ENCODE results near the gene SCAPER. TPM values are rescaled to one million over a fixed set of nuclear protein-coding genes. Genes with fewer than 3 reads are reported as not detected.

Gene SCAPER
- total and polyA plus RNA-seq, 8 donors: 4.9 to 136 (median 18.2) TPM

- Histone ChIP-seq H3K9me3 (peaks cover 0 to 8% (median 0%) of the 10 kb centered on the region in 4 donors), H3K4me1 (peaks cover 66 to 87% (median 75%) of the 10 kb centered on the region in 4 donors), H3K27me3 (peaks cover 27 to 100% (median 94%) of the 10 kb centered on the region in 3 donors), H3K36me3 (no peaks in the 10 kb centered on the region), H3K27ac (peak overlapping the region in 3 of 5 donors; percentile 18 to 74 (median 40)), H3K4me3 (peak overlapping the region in 3 of 4 donors; percentile 24 to 63 (median 30))
- intact Hi-C loops (cut with DNase I; ENCODE audit: low total_unique reads): no loop called here
- TF ChIP-seq CTCF (IDR thresholded peaks at IDR 0.05) (no peak), POLR2A (IDR thresholded peaks at IDR 0.05) (no peak), POLR2AphosphoS5 (IDR thresholded peaks at IDR 0.05) (no peak), EP300 (IDR thresholded peaks at IDR 0.05) (no peak)
- DNase-seq: peak in 1 of 2 donors; percentile 61
- WGBS, 5 donors: 11 to 24% (median 20%) methylated on average over 15 to 87 of the region's 87 CpGs
Observed at GRCh38 chr15:76342382-76343201, 562.5 kb downstream of the SCAPER start.

GRCh38 chr15:76342058-76342381 lies 563.1 kb downstream of the SCAPER start:
- Histone ChIP-seq H3K9me3 (peaks cover 0 to 8% (median 0%) of the 10 kb centered on the region in 4 donors), H3K36me3 (no peaks in the 10 kb centered on the region), H3K4me1 (peaks cover 67 to 87% (median 75%) of the 10 kb centered on the region in 4 donors), H3K27ac (peak overlapping the region in 1 of 5 donors; percentile 74), H3K4me3 (peak overlapping the region in 2 of 4 donors; percentile 47 to 63), H3K27me3 (peaks cover 31 to 100% (median 94%) of the 10 kb centered on the region in 3 donors)
- TF ChIP-seq EP300 (IDR thresholded peaks at IDR 0.05) (no peak), CTCF (IDR thresholded peaks at IDR 0.05) (no peak), POLR2AphosphoS5 (IDR thresholded peaks at IDR 0.05) (no peak), POLR2A (IDR thresholded peaks at IDR 0.05) (no peak)
- peak in 1 of 2 donors; percentile 32 for DNase-seq
- intact Hi-C loops (cut with DNase I; ENCODE audit: low total_unique reads): no loop called here
- WGBS, 5 donors: 14 to 29% (median 23%) methylated on average over 18 to 20 of the region's 20 CpGs

GRCh38 chr15:76341366-76342057 lies 563.6 kb downstream of the SCAPER start:
- peaks cover 0 to 8% (median 0%) of the 10 kb centered on the region in 4 donors for H3K9me3 ChIP-seq
- H3K27me3 ChIP-seq: peaks cover 31 to 100% (median 94%) of the 10 kb centered on the region in 3 donors
- DNase-seq: peak in 1 of 2 donors; percentile 48
- H3K4me1 ChIP-seq: peaks cover 64 to 87% (median 74%) of the 10 kb centered on the region in 4 donors
- 9 to 18% (median 16%) methylated on average over 18 to 42 of the region's 42 CpGs for WGBS, 5 donors
- peak overlapping the region; percentile 42 to 63 (median 48) for H3K4me3 ChIP-seq
- no peak for TF ChIP-seq POLR2A (IDR thresholded peaks at IDR 0.05)
- no peak for TF ChIP-seq EP300 (IDR thresholded peaks at IDR 0.05)
- no peak for TF ChIP-seq POLR2AphosphoS5 (IDR thresholded peaks at IDR 0.05)
- no peak for TF ChIP-seq CTCF (IDR thresholded peaks at IDR 0.05)
- no peaks in the 10 kb centered on the region for H3K36me3 ChIP-seq
- intact Hi-C loops (cut with DNase I; ENCODE audit: low total_unique reads): no loop called here
- peak overlapping the region in 2 of 5 donors; percentile 7 to 74 for H3K27ac ChIP-seq

- peak in 1 of 2 donors; percentile 71 for DNase-seq
- Histone ChIP-seq H3K9me3 (peaks cover 0 to 8% (median 0%) of the 10 kb centered on the region in 4 donors), H3K27me3 (peaks cover 26 to 100% (median 94%) of the 10 kb centered on the region in 3 donors), H3K4me1 (peaks cover 58 to 87% (median 73%) of the 10 kb centered on the region in 4 donors), H3K27ac (peak overlapping the region in 2 of 5 donors; percentile 7 to 74), H3K4me3 (peak overlapping the region; percentile 42 to 63 (median 48)), H3K36me3 (no peaks in the 10 kb centered on the region)
- intact Hi-C loops (cut with DNase I; ENCODE audit: low total_unique reads): no loop called here
- TF ChIP-seq POLR2AphosphoS5 (IDR thresholded peaks at IDR 0.05) (no peak), POLR2A (IDR thresholded peaks at IDR 0.05) (no peak), CTCF (IDR thresholded peaks at IDR 0.05) (no peak), EP300 (IDR thresholded peaks at IDR 0.05) (no peak)
- WGBS, 5 donors: 4 to 19% (median 10%) methylated on average over 14 to 35 of the region's 35 CpGs
Observed at GRCh38 chr15:76340803-76341365, 564.3 kb downstream of the SCAPER start.
